Measurements from ENCODE around the gene TCAF1.

- TF ChIP-seq CTCF (IDR thresholded peaks at IDR 0.05; ENCODE audit: insufficient read depth, low read length): no peak
- no peak for TF ChIP-seq POLR2AphosphoS5 (IDR thresholded peaks at IDR 0.05; ENCODE audit: low read depth)
- TF ChIP-seq GABPA (IDR thresholded peaks at IDR 0.05; ENCODE audit: low read depth): no peak
These were observed 440 bp upstream of the TCAF1 start for GRCh38 chr7:143902332-143902899.
